ENCODE measurements around the gene KARS1. TPM values are rescaled to one million over a fixed set of nuclear protein-coding genes. Genes with fewer than 3 reads are reported as not detected.

The KARS1 gene
- total RNA-seq, 1 donor from 2014 or later = 110 TPM

- H3K4me3 Mint-ChIP-seq = no peak overlapping the region
- H3K9me3 Mint-ChIP-seq = no peaks in the 10 kb centered on the region
- no peak overlapping the region for H3K27ac Mint-ChIP-seq
- DNase-seq (ENCODE audit: low spot score in 2 of 2, unreplicated experiment in 2 of 2) = no peak
- H3K36me3 Mint-ChIP-seq = peaks cover 21% of the 10 kb centered on the region
- H3K4me1 Mint-ChIP-seq = peaks cover 21% of the 10 kb centered on the region
- no peaks in the 10 kb centered on the region for H3K27me3 Mint-ChIP-seq (ENCODE audit: low read depth)
- no peak for TF ChIP-seq CTCF (IDR thresholded peaks at IDR 0.05; ENCODE audit: unreplicated experiment)
These were observed 28.7 kb downstream of the KARS1 start for GRCh38 chr16:75618780-75619179.

GRCh38 chr16:75617121-75617520 is 30.3 kb downstream of the KARS1 start:
- no peak overlapping the region for H3K4me3 Mint-ChIP-seq
- TF ChIP-seq CTCF (IDR thresholded peaks at IDR 0.05; ENCODE audit: unreplicated experiment) = no peak
- no peak overlapping the region for H3K27ac Mint-ChIP-seq
- no peak for DNase-seq (ENCODE audit: low spot score in 2 of 2, unreplicated experiment in 2 of 2)
- peaks cover 29% of the 10 kb centered on the region for H3K36me3 Mint-ChIP-seq
- H3K9me3 Mint-ChIP-seq = no peaks in the 10 kb centered on the region
- H3K27me3 Mint-ChIP-seq (ENCODE audit: low read depth) = no peaks in the 10 kb centered on the region
- peaks cover 16% of the 10 kb centered on the region for H3K4me1 Mint-ChIP-seq

- Mint-ChIP-seq H3K4me1 (peaks cover 11% of the 10 kb centered on the region), H3K27me3 (ENCODE audit: low read depth) (no peaks in the 10 kb centered on the region), H3K36me3 (peaks cover 30% of the 10 kb centered on the region), H3K4me3 (no peak overlapping the region), H3K27ac (no peak overlapping the region), H3K9me3 (no peaks in the 10 kb centered on the region)
- no peak for TF ChIP-seq CTCF (IDR thresholded peaks at IDR 0.05; ENCODE audit: unreplicated experiment)
- DNase-seq (ENCODE audit: low spot score in 2 of 2, unreplicated experiment in 2 of 2) = no peak
These were observed 30.9 kb downstream of the KARS1 start for GRCh38 chr16:75616521-75617010.

GRCh38 chr16:75615619-75616018 is 31.8 kb downstream of the KARS1 start:
- H3K36me3 Mint-ChIP-seq = peaks cover 29% of the 10 kb centered on the region
- no peak for DNase-seq (ENCODE audit: low spot score in 2 of 2, unreplicated experiment in 2 of 2)
- H3K4me3 Mint-ChIP-seq = no peak overlapping the region
- H3K27ac Mint-ChIP-seq = no peak overlapping the region
- no peak for TF ChIP-seq CTCF (IDR thresholded peaks at IDR 0.05; ENCODE audit: unreplicated experiment)
- H3K4me1 Mint-ChIP-seq = peaks cover 1% of the 10 kb centered on the region
- no peaks in the 10 kb centered on the region for H3K9me3 Mint-ChIP-seq
- no peaks in the 10 kb centered on the region for H3K27me3 Mint-ChIP-seq (ENCODE audit: low read depth)

GRCh38 chr16:75614066-75614897 is 33.2 kb downstream of the KARS1 start:
- H3K27ac Mint-ChIP-seq = no peak overlapping the region
- no peaks in the 10 kb centered on the region for H3K9me3 Mint-ChIP-seq
- H3K27me3 Mint-ChIP-seq (ENCODE audit: low read depth) = no peaks in the 10 kb centered on the region
- peaks cover 29% of the 10 kb centered on the region for H3K36me3 Mint-ChIP-seq
- H3K4me3 Mint-ChIP-seq = no peak overlapping the region
- TF ChIP-seq CTCF (IDR thresholded peaks at IDR 0.05; ENCODE audit: unreplicated experiment) = no peak
- DNase-seq (ENCODE audit: low spot score in 2 of 2, unreplicated experiment in 2 of 2) = no peak
- no peaks in the 10 kb centered on the region for H3K4me1 Mint-ChIP-seq

All from mesothelial cell of epicardium (in vitro differentiated cells).